Measurements from ENCODE around the gene CARS1.

Gene CARS1

GRCh38 chr11:2995893-2996554 lies 61.2 kb downstream of the CARS1 start:
- TF ChIP-seq CTCF (IDR thresholded peaks at IDR 0.05; ENCODE audit: insufficient read depth, low read depth, low read length, missing control alignments), result no peak
- no peak overlapping the region for H3K4me3 ChIP-seq (ENCODE audit: low read depth, low read length)
- DNase-seq (ENCODE audit: low read depth), result no peak

- no peak for TF ChIP-seq CTCF (IDR thresholded peaks at IDR 0.05; ENCODE audit: insufficient read depth, low read depth, low read length, missing control alignments)
- no peak overlapping the region for H3K4me3 ChIP-seq (ENCODE audit: low read depth, low read length)
- no peak for DNase-seq (ENCODE audit: low read depth)
These were observed 62.1 kb downstream of the CARS1 start for GRCh38 chr11:2995031-2995561.

GRCh38 chr11:2994336-2994730 lies 62.9 kb downstream of the CARS1 start:
- no peak overlapping the region for H3K4me3 ChIP-seq (ENCODE audit: low read depth, low read length)
- no peak for DNase-seq (ENCODE audit: low read depth)
- no peak for TF ChIP-seq CTCF (IDR thresholded peaks at IDR 0.05; ENCODE audit: insufficient read depth, low read depth, low read length, missing control alignments)

- no peak for TF ChIP-seq CTCF (IDR thresholded peaks at IDR 0.05; ENCODE audit: insufficient read depth, low read depth, low read length, missing control alignments)
- H3K4me3 ChIP-seq (ENCODE audit: low read depth, low read length), result peak overlapping the region; percentile 84
These were observed 64.3 kb downstream of the CARS1 start for GRCh38 chr11:2992997-2993325.

GRCh38 chr11:2992234-2992996 lies 64.8 kb downstream of the CARS1 start, which contains the start of gene NAP1L4:
Gene NAP1L4, minus strand, starts transcription at chr11:2992329. Its CDS starts 13,109 bp downstream, at chr11:2979220.
- H3K4me3 ChIP-seq (ENCODE audit: low read depth, low read length), result peak within 1 kb of the TSS; percentile 84
- no peak for TF ChIP-seq CTCF (IDR thresholded peaks at IDR 0.05; ENCODE audit: insufficient read depth, low read depth, low read length, missing control alignments)
- peak; percentile 98 for DNase-seq (ENCODE audit: low read depth)

More at GRCh38 chr11:2992997-2993325, 64.3 kb downstream of the CARS1 start:
- no peak for DNase-seq (ENCODE audit: low read depth)

- DNase-seq (ENCODE audit: low read depth), result peak; percentile 29
These were observed 65.6 kb downstream of the CARS1 start for GRCh38 chr11:2991452-2992233.

More at GRCh38 chr11:2991452-2992233, 65.6 kb downstream of the CARS1 start:
- TF ChIP-seq CTCF (IDR thresholded peaks at IDR 0.05; ENCODE audit: insufficient read depth, low read depth, low read length, missing control alignments), result no peak
- H3K4me3 ChIP-seq (ENCODE audit: low read depth, low read length), result peak overlapping the region; percentile 72

Data from GM12865 (cell line).